Neural progenitor cell (in vitro differentiated cells): ENCODE data around the gene PHACTR1. TPM values are rescaled to one million over a fixed set of nuclear protein-coding genes. Genes with fewer than 3 reads are reported as not detected.

ENCODE experiments used
- DNase-seq: peaks from one replicate; pipeline ENCODE4 v3.0.0-alpha.2; 2016; ENCODE audit warnings: low spot score
- H2AFZ ChIP-seq: fragments of 200-600 bp; sonication (generic); replicated peaks from 2 replicates; pipeline ENCODE4 v1.6.1; 2016; ENCODE audit warnings: antibody characterized with exemption
- H3F3A ChIP-seq: fragments of 200-600 bp; sonication (generic); 2 replicates; pipeline ENCODE4 v1.6.1; 2016; ENCODE audit warnings: antibody characterized with exemption, low read depth
- H3K27ac ChIP-seq: fragments of 200-600 bp; sonication (generic); 2 replicates; pipeline ENCODE4 v1.5.1; 2016; ENCODE audit warnings: mild to moderate bottlenecking
- H3K27me3 ChIP-seq: fragments of 200-600 bp; sonication (generic); 2 replicates; pipeline ENCODE4 v1.6.1; 2016; ENCODE audit warnings: mild to moderate bottlenecking, moderate library complexity
- H3K36me3 ChIP-seq: fragments of 200-600 bp; sonication (generic); 2 replicates; pipeline ENCODE4 v1.5.1; 2016
- H3K4me1 ChIP-seq: fragments of 200-600 bp; sonication (generic); 2 replicates; pipeline ENCODE4 v1.6.1; 2016; ENCODE audit warnings: mixed run types
- H3K4me2 ChIP-seq: fragments of 200-600 bp; sonication (generic); 2 replicates; pipeline ENCODE4 v1.6.1; 2016
- H3K4me3 ChIP-seq: fragments of 200-600 bp; sonication (generic); 2 replicates; pipeline ENCODE4 v1.5.1; 2016
- H3K79me2 ChIP-seq: fragments of 200-600 bp; sonication (generic); 2 replicates; pipeline ENCODE4 v1.6.1; 2016; ENCODE audit warnings: low read depth
- H3K9ac ChIP-seq: fragments of 200-600 bp; sonication (generic); 2 replicates; pipeline ENCODE4 v1.6.1; 2016
- H3K9me3 ChIP-seq: fragments of 200-600 bp; sonication (generic); 2 replicates; pipeline ENCODE4 v1.5.1; 2016; ENCODE audit warnings: low read depth
- H4K20me1 ChIP-seq: fragments of 200-600 bp; sonication (generic); 2 replicates; pipeline ENCODE4 v1.6.1; 2016; ENCODE audit warnings: low read depth
- H3K27ac Mint-ChIP-seq: 3 replicates; pipeline ENCODE4 v1.8.0; 2021; ENCODE audit warnings: mixed read lengths
- H3K27me3 Mint-ChIP-seq: 2 replicates; pipeline ENCODE4 v1.8.0; 2022; ENCODE audit warnings: low read depth, mild to moderate bottlenecking, inconsistent platforms, moderate library complexity, mixed read lengths; ENCODE audit not compliant: insufficient read depth
- H3K36me3 Mint-ChIP-seq: 3 replicates; pipeline ENCODE4 v1.8.0; 2021; ENCODE audit warnings: mixed read lengths
- H3K4me1 Mint-ChIP-seq: 3 replicates; pipeline ENCODE4 v1.8.0; 2021; ENCODE audit warnings: mixed read lengths
- H3K4me3 Mint-ChIP-seq: 3 replicates; pipeline ENCODE4 v1.8.0; 2021; ENCODE audit warnings: mild to moderate bottlenecking, moderate library complexity, mixed read lengths
- H3K9me3 Mint-ChIP-seq: 3 replicates; pipeline ENCODE4 v1.8.0; 2020; ENCODE audit warnings: mixed read lengths
- CTCF ChIP-seq: fragments of 200-600 bp; sonication (generic); IDR thresholded peaks from 2 replicates; pipeline ENCODE4 v1.5.1; 2017; ENCODE audit warnings: antibody characterized with exemption, mild to moderate bottlenecking
- EZH2 ChIP-seq: fragments of 200-600 bp; sonication (generic); IDR thresholded peaks from 2 replicates; pipeline ENCODE4 v1.6.1; 2017; ENCODE audit warnings: antibody characterized with exemption, mild to moderate bottlenecking, moderate library complexity
- EZH2phosphoT487 ChIP-seq: fragments of 200-600 bp; sonication (generic); IDR thresholded peaks from 2 replicates; pipeline ENCODE4 v1.6.1; 2017; ENCODE audit warnings: antibody characterized with exemption
- total RNA-seq: library from RNA; depleted of rRNA; stranded (reverse); fragments of >200 nt; gene quantifications from 2 replicates; pipeline ENCODE4 v1.2.3, GENCODE V29; 2015; ENCODE audit warnings: low replicate concordance

PHACTR1 gene
- total RNA-seq, 1 donor from 2014 or later: 2.4 TPM

- TF ChIP-seq CTCF (no peak), EZH2phosphoT487 (no peak), EZH2 (no peak)
These were observed 7.5 kb upstream of the PHACTR1 start for GRCh38 chr6:12709116-12709515.

GRCh38 chr6:12709556-12710232, 6.9 kb upstream of the PHACTR1 start:
- Mint-ChIP-seq H3K36me3 (no peaks in the 10 kb centered on the region), H3K27ac (no peak overlapping the region), H3K27me3 (peaks cover 2% of the 10 kb centered on the region), H3K4me1 (peaks cover 12% of the 10 kb centered on the region), H3K4me3 (no peak overlapping the region), H3K9me3 (no peaks in the 10 kb centered on the region)
- H4K20me1 ChIP-seq: no peaks in the 10 kb centered on the region
- no peaks in the 10 kb centered on the region for H3K9me3 ChIP-seq
- no peaks in the 10 kb centered on the region for H3K4me1 ChIP-seq
- TF ChIP-seq EZH2phosphoT487 (no peak), CTCF (no peak), EZH2 (no peak)
- no peak for DNase-seq
- no peaks in the 10 kb centered on the region for H3F3A ChIP-seq
- H2AFZ ChIP-seq: no peak overlapping the region
- no peak overlapping the region for H3K27ac ChIP-seq
- no peaks in the 10 kb centered on the region for H3K79me2 ChIP-seq
- no peak overlapping the region for H3K4me2 ChIP-seq
- no peaks in the 10 kb centered on the region for H3K27me3 ChIP-seq
- H3K4me3 ChIP-seq: no peak overlapping the region
- no peaks in the 10 kb centered on the region for H3K36me3 ChIP-seq
- H3K9ac ChIP-seq: no peak overlapping the region

More at GRCh38 chr6:12709116-12709515, 7.5 kb upstream of the PHACTR1 start:
- Histone ChIP-seq H3K4me2 (no peak overlapping the region), H3K27me3 (no peaks in the 10 kb centered on the region), H3K79me2 (no peaks in the 10 kb centered on the region), H3K4me1 (no peaks in the 10 kb centered on the region), H3K9ac (no peak overlapping the region), H3F3A (no peaks in the 10 kb centered on the region), H2AFZ (no peak overlapping the region), H4K20me1 (no peaks in the 10 kb centered on the region), H3K9me3 (no peaks in the 10 kb centered on the region), H3K4me3 (no peak overlapping the region), H3K36me3 (no peaks in the 10 kb centered on the region), H3K27ac (no peak overlapping the region)
- H3K9me3 Mint-ChIP-seq: no peaks in the 10 kb centered on the region
- H3K36me3 Mint-ChIP-seq: no peaks in the 10 kb centered on the region
- no peak overlapping the region for H3K27ac Mint-ChIP-seq
- no peak overlapping the region for H3K4me3 Mint-ChIP-seq
- H3K4me1 Mint-ChIP-seq: peaks cover 12% of the 10 kb centered on the region
- peaks cover 2% of the 10 kb centered on the region for H3K27me3 Mint-ChIP-seq
- DNase-seq: no peak

- Mint-ChIP-seq H3K36me3 (no peaks in the 10 kb centered on the region), H3K4me1 (peaks cover 12% of the 10 kb centered on the region), H3K4me3 (no peak overlapping the region), H3K9me3 (no peaks in the 10 kb centered on the region), H3K27me3 (peaks cover 2% of the 10 kb centered on the region), H3K27ac (no peak overlapping the region)
- Histone ChIP-seq H3F3A (no peaks in the 10 kb centered on the region), H3K27me3 (no peaks in the 10 kb centered on the region), H2AFZ (no peak overlapping the region), H3K36me3 (no peaks in the 10 kb centered on the region), H3K9me3 (no peaks in the 10 kb centered on the region), H3K27ac (no peak overlapping the region), H3K79me2 (no peaks in the 10 kb centered on the region), H3K4me3 (no peak overlapping the region), H3K4me2 (no peak overlapping the region), H3K9ac (no peak overlapping the region), H4K20me1 (no peaks in the 10 kb centered on the region), H3K4me1 (no peaks in the 10 kb centered on the region)
- DNase-seq: no peak
- TF ChIP-seq EZH2phosphoT487 (no peak), CTCF (no peak), EZH2 (no peak)
These were observed 5.6 kb upstream of the PHACTR1 start for GRCh38 chr6:12710921-12711320.
